IMR-90 (cell line): ENCODE measurements around the gene TAC4. TPM values are rescaled to one million over a fixed set of nuclear protein-coding genes. Genes with fewer than 3 reads are reported as not detected.

ENCODE experiments used
- ATAC-seq: fragments of 200-7000 bp; cut with Tn5 transposase; 2 replicates; pipeline ENCODE4 v1.9.1; 2020; ENCODE audit warnings: low read depth, mild to moderate bottlenecking, moderate library complexity
- BruUV-seq: library from RNA; stranded (reverse); fragments of 400-500 nt; replicated peaks from 2 replicates; lab custom pipeline; 2021; lab: Mats Ljungman, UMichigan
- CTCF ChIA-PET: fragments of 300-600 bp; formaldehyde crosslinking; extraction: SDS; loops from one replicate; lab custom pipeline; 2021; ENCODE audit warnings: antibody characterized with exemption; lab: Yijun Ruan, JAX
- POLR2A ChIA-PET: fragments of 300-600 bp; sonication (Branson Sonifier 250); formaldehyde crosslinking; loops from one replicate; lab custom pipeline; 2022; ENCODE audit warnings: antibody characterized with exemption; ENCODE audit not compliant: unreplicated experiment; lab: Charles Lee
- DNase-seq: peaks from one replicate; pipeline ENCODE4 v3.0.0; 2013
- H2AFZ ChIP-seq: replicated peaks from 2 replicates; pipeline ENCODE3; 2013; ENCODE audit warnings: low read length, mild to moderate bottlenecking; ENCODE audit not compliant: poor library complexity
- H2AK5ac ChIP-seq: 2 replicates; pipeline ENCODE4 v1.6.1; 2013; ENCODE audit warnings: low read depth, low read length, inconsistent platforms
- H2AK9ac ChIP-seq: replicated peaks from 2 replicates; pipeline ENCODE3; 2013; ENCODE audit warnings: mild to moderate bottlenecking, low read depth, low read length, moderate library complexity; ENCODE audit not compliant: poor library complexity
- H2BK120ac ChIP-seq: 2 replicates; pipeline ENCODE4 v1.6.1; 2013; ENCODE audit warnings: low read depth, low read length, inconsistent platforms
- H2BK15ac ChIP-seq: 3 replicates; pipeline ENCODE4 v1.6.1; 2013; ENCODE audit warnings: low read depth, low read length, inconsistent platforms
- H2BK20ac ChIP-seq: 2 replicates; pipeline ENCODE4 v1.6.1; 2013; ENCODE audit warnings: low read depth, mild to moderate bottlenecking, inconsistent platforms, low read length, moderate library complexity
- H2BK5ac ChIP-seq: 2 replicates; pipeline ENCODE4 v1.6.1; 2013; ENCODE audit warnings: mild to moderate bottlenecking, low read depth, low read length, inconsistent platforms; ENCODE audit not compliant: poor library complexity, severe bottlenecking
- H3K14ac ChIP-seq: replicated peaks from 2 replicates; pipeline ENCODE4 v1.6.1; 2013; ENCODE audit warnings: low read depth, low read length, inconsistent platforms
- H3K18ac ChIP-seq: 2 replicates; pipeline ENCODE4 v1.6.1; 2013; ENCODE audit warnings: low read depth, low read length, control low read depth
- H3K23ac ChIP-seq: 2 replicates; pipeline ENCODE4 v1.6.1; 2013; ENCODE audit warnings: low read depth, low read length, inconsistent platforms
- H3K27ac ChIP-seq: 2 replicates; pipeline ENCODE4 v1.5.1; 2013; ENCODE audit warnings: mild to moderate bottlenecking, control low read depth, low read length; ENCODE audit not compliant: insufficient read depth
- H3K27me3 ChIP-seq: 2 replicates; pipeline ENCODE4 v1.6.1; 2013; ENCODE audit warnings: low read length; ENCODE audit not compliant: control insufficient read depth, insufficient read depth
- H3K36me3 ChIP-seq: 2 replicates; pipeline ENCODE4 v1.6.1; 2013; ENCODE audit warnings: low read length, mixed read lengths; ENCODE audit not compliant: control insufficient read depth, insufficient read depth
- H3K4ac ChIP-seq: 2 replicates; pipeline ENCODE4 v1.6.1; 2013; ENCODE audit warnings: low read depth, low read length, inconsistent platforms
- H3K4me1 ChIP-seq: 2 replicates; pipeline ENCODE4 v1.6.1; 2013; ENCODE audit warnings: low read length, mixed read lengths; ENCODE audit not compliant: control insufficient read depth, insufficient read depth
- H3K4me2 ChIP-seq: 2 replicates; pipeline ENCODE4 v1.6.1; 2013; ENCODE audit warnings: low read depth, mild to moderate bottlenecking, control low read depth, low read length, moderate library complexity
- H3K4me3 ChIP-seq: 2 replicates; pipeline ENCODE4 v1.5.1; 2013; ENCODE audit warnings: low read depth, mild to moderate bottlenecking, control low read depth, low read length, moderate library complexity; ENCODE audit not compliant: insufficient read depth
- H3K56ac ChIP-seq: 2 replicates; pipeline ENCODE4 v1.6.1; 2013; ENCODE audit warnings: low read length, inconsistent platforms; ENCODE audit not compliant: insufficient read depth; ENCODE audit errors: extremely low read depth
- H3K79me1 ChIP-seq, 2 experiments: 2 replicates each; pipeline ENCODE4 v1.6.1; 2013; ENCODE audit warnings: low read length in 2 of 2, inconsistent platforms in 1 of 2, low read depth in 1 of 2
- H3K9ac ChIP-seq: 2 replicates; pipeline ENCODE4 v1.6.1; 2013; ENCODE audit warnings: low read depth, low read length, control low read depth
- H3K9me1 ChIP-seq: 2 replicates; pipeline ENCODE4 v1.6.1; 2013; ENCODE audit warnings: low read length, inconsistent platforms; ENCODE audit not compliant: insufficient read depth
- H3K9me3 ChIP-seq: 2 replicates; pipeline ENCODE4 v1.6.1; 2013; ENCODE audit warnings: low read length; ENCODE audit not compliant: control insufficient read depth, insufficient read depth
- H4K20me1 ChIP-seq: 2 replicates; pipeline ENCODE4 v1.6.1; 2013; ENCODE audit warnings: low read length, inconsistent platforms; ENCODE audit not compliant: insufficient read depth
- H4K5ac ChIP-seq: 2 replicates; pipeline ENCODE4 v1.6.1; 2013; ENCODE audit warnings: mild to moderate bottlenecking, low read depth, low read length, control low read depth
- H4K8ac ChIP-seq, 2 experiments: 2 replicates each; pipeline ENCODE4 v1.6.1; 2013; ENCODE audit warnings: low read depth in 2 of 2, low read length in 2 of 2, control low read depth in 1 of 2, inconsistent platforms in 1 of 2
- H4K91ac ChIP-seq: 2 replicates; pipeline ENCODE4 v1.6.1; 2013; ENCODE audit warnings: low read depth, low read length, inconsistent platforms; ENCODE audit not compliant: insufficient read depth
- BHLHE40 ChIP-seq: fragments of 150-350 bp; IDR thresholded peaks from 2 replicates; pipeline ENCODE4 v1.6.1; 2016; ENCODE audit warnings: mild to moderate bottlenecking, low read depth, low read length
- CEBPB ChIP-seq: IDR thresholded peaks from 2 replicates; pipeline ENCODE4 v1.6.1; 2012; ENCODE audit warnings: low read depth, low read length, improper control_type of control experiment
- CHD1 ChIP-seq: IDR thresholded peaks from 2 replicates; pipeline ENCODE4 v1.6.1; 2012; ENCODE audit warnings: low read depth, low read length, improper control_type of control experiment
- ELK1 ChIP-seq: fragments of 150-350 bp; IDR thresholded peaks from 2 replicates; pipeline ENCODE4 v1.6.1; 2016; ENCODE audit warnings: low read depth, mild to moderate bottlenecking, low read length, moderate library complexity, borderline replicate concordance
- FOS ChIP-seq: fragments of 150-350 bp; IDR thresholded peaks from 2 replicates; pipeline ENCODE4 v1.6.1; 2016; ENCODE audit warnings: low read depth, low read length
- MAFK ChIP-seq: IDR thresholded peaks from 2 replicates; pipeline ENCODE4 v1.6.1; 2012; ENCODE audit warnings: low read depth, low read length, improper control_type of control experiment
- MAZ ChIP-seq: IDR thresholded peaks from 2 replicates; pipeline ENCODE4 v1.6.1; 2012; ENCODE audit warnings: low read depth, mild to moderate bottlenecking, low read length, improper control_type of control experiment, moderate library complexity, borderline replicate concordance
- MXI1 ChIP-seq: IDR thresholded peaks from 2 replicates; pipeline ENCODE4 v1.6.1; 2012; ENCODE audit warnings: low read depth, mild to moderate bottlenecking, low read length, moderate library complexity, borderline replicate concordance
- NFE2L2 ChIP-seq: fragments of 150-350 bp; IDR thresholded peaks from 2 replicates; pipeline ENCODE4 v1.6.1; 2016; ENCODE audit warnings: low read depth, mild to moderate bottlenecking, low read length
- POLR2A ChIP-seq: IDR thresholded peaks from 2 replicates; pipeline ENCODE4 v1.6.1; 2012; ENCODE audit warnings: mild to moderate bottlenecking, low read depth, low read length
- RAD21 ChIP-seq: IDR thresholded peaks from 2 replicates; pipeline ENCODE4 v1.6.1; 2012; ENCODE audit warnings: low read length, improper control_type of control experiment
- RCOR1 ChIP-seq: IDR thresholded peaks from 2 replicates; pipeline ENCODE4 v1.6.1; 2012; ENCODE audit warnings: mild to moderate bottlenecking, low read length, improper control_type of control experiment; ENCODE audit not compliant: insufficient replicate concordance
- RFX5 ChIP-seq: IDR thresholded peaks from 2 replicates; pipeline ENCODE4 v1.8.0; 2012; ENCODE audit warnings: low read depth, mild to moderate bottlenecking, low read length, moderate library complexity
- SMC3 ChIP-seq: fragments of 150-350 bp; IDR thresholded peaks from 2 replicates; pipeline ENCODE4 v1.6.1; 2016; ENCODE audit warnings: low read depth, mild to moderate bottlenecking, antibody characterized with exemption, low read length, moderate library complexity
- USF2 ChIP-seq: fragments of 150-350 bp; IDR thresholded peaks from 2 replicates; pipeline ENCODE4 v1.6.1; 2017; ENCODE audit warnings: mild to moderate bottlenecking, antibody characterized with exemption, low read length, low read depth
- WGBS, 2 experiments: methylation state at CpG; one replicate each; pipeline versions ENCODE4 v1.1.5 to v1.1.7; 2013; ENCODE audit warnings: missing lambda C conversion rate in 2 of 2; ENCODE audit not compliant: insufficient read length in 1 of 2; ENCODE audit errors: extremely low coverage in 2 of 2; 5-methylcytosine and 5-hydroxymethylcytosine counted together
- dilution Hi-C: fragments of 300-500 bp; cut with HindIII; formaldehyde crosslinking; loops from one replicate; pipeline ENCODE4 v1.14.3; 2018; ENCODE audit warnings: low sequenced_read_pairs; ENCODE audit not compliant: unreplicated experiment
- in situ Hi-C: fragments of 300-500 bp; cut with MboI; formaldehyde crosslinking; loops from 3 replicates; pipeline ENCODE4 v1.14.3; 2019; ENCODE audit warnings: low sequenced_read_pairs, inconsistent platforms, mixed read lengths
- intact Hi-C: fragments of 100-400 bp; cut with micrococcal nuclease; formaldehyde crosslinking; loops from 2 replicates; pipeline ENCODE4 v1.10.0; 2022
- polyA plus RNA-seq, 3 experiments: library from polyadenylated mRNA; depleted of rRNA; stranded (reverse); fragments of >200 nt; gene quantifications; 2 replicates each; pipeline ENCODE4 v1.2.3, GENCODE V29; 2012; ENCODE audit warnings: low replicate concordance in 1 of 3
- total RNA-seq: library from RNA; depleted of rRNA; stranded (reverse); fragments of >200 nt; gene quantifications from 2 replicates; pipeline ENCODE4 v1.2.3, GENCODE V29; 2012
- TF ChIP-seq, protein P1 (sequence below): conservative IDR thresholded peaks from 2 replicates; pipeline ENCODE4 v1.5.1; 2012; ENCODE audit warnings: mild to moderate bottlenecking, low read depth, low read length, improper control_type of control experiment

The TAC4 gene
- total and polyA plus RNA-seq, 2 of the 4 experiments (the other 2 are of a cell fraction), result not detected

- no peak overlapping the region for H3K56ac ChIP-seq
- H3K79me1 ChIP-seq, result no peaks in the 10 kb centered on the region
- H3K9me1 ChIP-seq, result peaks cover 7% of the 10 kb centered on the region
- no peak overlapping the region for H3K4me3 ChIP-seq
- no peaks in the 10 kb centered on the region for H4K20me1 ChIP-seq
- no peaks in the 10 kb centered on the region for H3K9me3 ChIP-seq
- H2AK9ac ChIP-seq, result no peak overlapping the region
- no peak overlapping the region for H2BK20ac ChIP-seq
- H2AK5ac ChIP-seq, result no peak overlapping the region
- in situ Hi-C loops (no loop called here), intact Hi-C loops (no loop called here), dilution Hi-C loops (no loop called here)
- peaks cover 6% of the 10 kb centered on the region; the same call in 1 of the 2 replicates for H3K4me1 ChIP-seq
- POLR2A ChIA-PET, result no interaction called here
- H3K23ac ChIP-seq, result no peak overlapping the region
- no peak overlapping the region for H2BK5ac ChIP-seq
- CTCF ChIA-PET, result no interaction called here
- no peak overlapping the region for H3K27ac ChIP-seq
- no peaks in the 10 kb centered on the region for H3K27me3 ChIP-seq
- H3K36me3 ChIP-seq, result no peaks in the 10 kb centered on the region
- no peak overlapping the region for H2BK120ac ChIP-seq
- no peak overlapping the region for H2AFZ ChIP-seq
- H3K4ac ChIP-seq, result no peak overlapping the region
- H3K14ac ChIP-seq, result no peak overlapping the region
- 33% methylated on average over 1 of the region's 6 CpGs; no CpG with 5 or more reads in 1 of the 2 experiments for WGBS, 2 experiments
- H4K8ac ChIP-seq, result no peak overlapping the region
- H3K9ac ChIP-seq, result no peak overlapping the region
- H2BK15ac ChIP-seq, result no peak overlapping the region
- no peak overlapping the region for H3K18ac ChIP-seq
- no peak overlapping the region for H4K5ac ChIP-seq
- 0 out of 2 replicates have a peak, but pooled peaks have one; percentile 38 for ATAC-seq
- BruUV-seq, result no TSS peak
- TF ChIP-seq BHLHE40 (no peak), MAZ (no peak), ELK1 (no peak), MAFK (no peak), USF2 (no peak), MXI1 (no peak), RFX5 (no peak), NFE2L2 (no peak), SMC3 (peak; percentile 22; the same call in 1 of the 2 replicates), RCOR1 (no peak), CHD1 (no peak), RAD21 (peak; percentile 25; the same call in 1 of the 2 replicates), FOS (no peak), CEBPB (no peak), POLR2A (no peak)
- TF ChIP-seq, protein P1, sequence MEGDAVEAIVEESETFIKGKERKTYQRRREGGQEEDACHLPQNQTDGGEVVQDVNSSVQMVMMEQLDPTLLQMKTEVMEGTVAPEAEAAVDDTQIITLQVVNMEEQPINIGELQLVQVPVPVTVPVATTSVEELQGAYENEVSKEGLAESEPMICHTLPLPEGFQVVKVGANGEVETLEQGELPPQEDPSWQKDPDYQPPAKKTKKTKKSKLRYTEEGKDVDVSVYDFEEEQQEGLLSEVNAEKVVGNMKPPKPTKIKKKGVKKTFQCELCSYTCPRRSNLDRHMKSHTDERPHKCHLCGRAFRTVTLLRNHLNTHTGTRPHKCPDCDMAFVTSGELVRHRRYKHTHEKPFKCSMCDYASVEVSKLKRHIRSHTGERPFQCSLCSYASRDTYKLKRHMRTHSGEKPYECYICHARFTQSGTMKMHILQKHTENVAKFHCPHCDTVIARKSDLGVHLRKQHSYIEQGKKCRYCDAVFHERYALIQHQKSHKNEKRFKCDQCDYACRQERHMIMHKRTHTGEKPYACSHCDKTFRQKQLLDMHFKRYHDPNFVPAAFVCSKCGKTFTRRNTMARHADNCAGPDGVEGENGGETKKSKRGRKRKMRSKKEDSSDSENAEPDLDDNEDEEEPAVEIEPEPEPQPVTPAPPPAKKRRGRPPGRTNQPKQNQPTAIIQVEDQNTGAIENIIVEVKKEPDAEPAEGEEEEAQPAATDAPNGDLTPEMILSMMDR, result peak; percentile 37
- H4K91ac ChIP-seq, result no peak overlapping the region
- DNase-seq, result no peak
- H3K4me2 ChIP-seq, result no peak overlapping the region
Observed at GRCh38 chr17:49843774-49844350, 4.0 kb downstream of the TAC4 start.
